Body of pancreas (tissue), 4 donors: ENCODE data around the gene SLC25A13.

Source experiments
- CTCF ChIP-seq, 7 experiments: fragments of 450-650 bp in 4 of 7; fragments of 200-600 bp in 3 of 7; sonication (generic) in 3 of 7; IDR thresholded peaks; one replicate each; pipeline ENCODE4 v1.5.1; 2016 to 2019; ENCODE audit warnings: antibody characterized with exemption in 7 of 7
- POLR2A ChIP-seq, 3 donors: fragments of 450-650 bp; IDR thresholded peaks; one replicate each; pipeline ENCODE4 v1.6.1; 2016; ENCODE audit warnings: antibody characterized with exemption in 3 of 3, mild to moderate bottlenecking in 2 of 3

GRCh38 chr7:96311967-96312366 lies 9.9 kb downstream of the SLC25A13 start:
- TF ChIP-seq CTCF (IDR thresholded peaks at IDR 0.05) (no peak), POLR2A (IDR thresholded peaks at IDR 0.05) (no peak)
